SKM-1 (cell line): ENCODE data around the gene OGFR.

Source experiments
- DNase-seq: peaks from one replicate; lab custom pipeline; 2025; ENCODE audit not compliant: unreplicated experiment; lab: John Stamatoyannopoulos, UW

Gene OGFR

GRCh38 chr20:62769346-62770071, 35.1 kb upstream of the OGFR start:
- DNase-seq, result no peak

DNA sequence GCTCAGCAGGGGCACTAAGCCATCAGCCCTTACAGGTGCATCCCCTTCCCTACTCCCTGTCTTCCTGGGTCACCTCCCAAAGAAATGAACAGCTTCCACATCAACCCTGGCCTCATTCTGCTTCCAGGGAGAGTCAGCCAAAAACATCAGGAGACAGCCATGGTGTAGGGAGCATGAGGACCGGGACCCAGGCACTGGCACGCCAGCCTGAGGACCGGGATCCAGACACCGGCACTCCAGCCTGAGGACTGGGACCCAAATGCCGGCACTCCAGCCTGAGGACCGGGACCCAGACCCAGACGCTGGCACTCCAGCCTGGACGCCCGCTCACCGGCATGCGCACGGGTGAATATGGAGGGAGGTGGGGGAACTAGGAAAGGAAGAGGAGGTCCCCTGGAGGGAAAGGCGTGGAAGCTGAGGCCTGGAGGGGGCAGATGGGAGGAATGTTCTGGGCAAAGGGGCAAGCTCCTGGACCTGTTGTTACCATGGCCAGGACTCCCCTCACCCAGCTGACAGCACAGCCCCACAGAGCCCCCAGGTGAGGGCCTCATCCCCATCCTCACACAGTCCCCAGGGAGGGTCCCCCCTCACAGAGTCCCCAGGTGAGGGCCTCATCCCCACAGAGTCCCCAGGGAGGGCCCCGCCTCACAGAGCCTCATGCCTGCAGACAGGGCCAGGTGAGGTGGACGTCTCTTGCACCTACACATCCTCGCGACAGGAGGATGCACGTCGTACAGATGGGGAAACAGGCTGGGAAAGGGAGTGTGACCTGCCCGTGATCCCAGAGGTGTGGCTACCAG, 34.3 kb upstream of the OGFR start:
- no peak for DNase-seq

DNA sequence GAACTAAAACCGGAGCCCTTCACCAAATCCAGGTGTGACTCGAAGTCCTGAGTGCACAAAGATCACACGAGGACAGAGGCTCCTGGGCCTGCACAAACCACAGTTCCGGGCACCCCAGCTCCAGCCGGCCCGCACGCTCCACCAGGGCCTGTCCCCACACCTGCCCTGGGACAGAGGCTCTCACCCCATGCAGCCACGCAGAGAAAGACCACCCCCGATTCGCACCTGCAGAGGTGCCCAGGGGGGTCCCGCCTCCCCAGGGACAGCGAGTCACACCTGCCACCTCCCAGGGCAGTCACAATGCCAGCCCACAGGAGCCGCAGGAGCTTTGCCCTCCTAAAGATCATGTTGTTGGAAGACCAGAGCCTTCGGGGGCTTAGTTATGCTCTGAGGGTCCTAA, 33.7 kb upstream of the OGFR start:
- DNase-seq, result no peak

- DNase-seq, result no peak
Observed at GRCh38 chr20:62771396-62772102, 33.1 kb upstream of the OGFR start.

GRCh38 chr20:62772103-62772611, 32.5 kb upstream of the OGFR start:
- DNase-seq, result no peak

GRCh38 chr20:62772619-62772989, 32.0 kb upstream of the OGFR start:
- no peak for DNase-seq

- no peak for DNase-seq
Observed at GRCh38 chr20:62772990-62773844, 31.4 kb upstream of the OGFR start.

GRCh38 chr20:62773845-62774714, 30.6 kb upstream of the OGFR start:
- no peak for DNase-seq

DNA sequence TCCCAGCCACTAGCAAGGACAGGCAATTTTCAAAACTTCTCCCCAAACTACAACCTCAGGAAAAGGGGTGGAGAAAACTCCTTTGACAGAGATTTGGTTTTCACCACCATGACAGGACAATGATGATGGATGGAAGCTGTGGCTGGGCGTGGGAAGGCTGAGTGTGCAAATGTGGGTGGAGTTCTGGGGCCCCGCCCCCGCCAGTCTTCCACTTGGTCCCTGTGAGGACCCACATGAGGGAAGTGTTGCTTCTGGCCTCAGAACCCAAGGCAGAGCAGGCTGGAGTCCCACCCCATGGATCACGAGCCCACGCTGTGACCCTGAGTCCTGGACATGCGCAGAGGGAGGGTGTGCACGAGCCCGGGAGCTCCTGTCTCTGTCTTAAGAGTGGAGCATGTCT, 29.9 kb upstream of the OGFR start:
- DNase-seq, result no peak

GRCh38 chr20:62775206-62775605, 29.4 kb upstream of the OGFR start:
- DNase-seq, result no peak

GRCh38 chr20:62776035-62776691, 28.5 kb upstream of the OGFR start:
- no peak for DNase-seq

DNA sequence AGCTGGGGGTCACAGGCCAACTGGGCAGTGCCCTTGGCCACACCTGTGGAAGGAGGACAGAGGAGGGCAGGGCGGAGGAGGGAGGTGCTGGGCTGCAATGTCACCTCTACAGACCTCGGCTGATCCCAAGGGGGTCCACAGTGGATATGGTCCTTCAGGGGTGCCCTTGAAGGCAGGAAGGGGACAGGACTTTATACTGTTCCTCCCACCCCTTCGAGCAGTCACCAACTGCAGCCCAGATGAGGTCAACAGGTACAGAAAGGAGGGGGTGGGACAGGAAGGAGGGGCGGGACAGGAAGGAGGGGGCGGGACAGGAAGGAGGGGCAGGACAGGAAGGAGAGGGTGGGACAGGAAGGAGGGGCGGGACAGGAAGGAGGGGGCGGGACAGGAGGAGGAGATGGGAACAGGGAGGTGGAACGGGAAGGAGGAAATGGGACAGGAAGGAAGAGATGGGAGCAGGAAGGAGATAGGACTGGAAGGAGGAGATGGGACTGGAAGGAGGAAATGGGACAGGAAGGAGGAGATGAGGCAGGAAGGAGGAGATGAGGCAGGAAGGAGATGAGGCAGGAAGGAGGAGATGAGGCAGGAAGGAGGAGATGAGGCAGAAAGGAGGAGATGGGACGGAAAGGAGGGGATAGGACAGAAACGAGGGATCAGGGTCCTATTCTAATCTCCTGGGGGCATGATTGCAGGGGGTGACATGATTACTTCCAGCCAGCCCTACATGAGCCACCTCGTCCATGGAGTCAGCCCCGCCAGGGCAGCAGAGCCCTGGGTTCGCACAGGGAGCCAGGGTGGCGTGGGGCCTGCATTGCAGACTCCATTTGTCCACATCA, 27.7 kb upstream of the OGFR start:
- peak; percentile 26 for DNase-seq

- DNase-seq, result no peak
Observed at GRCh38 chr20:62777528-62777830, 27.2 kb upstream of the OGFR start.

GRCh38 chr20:62778058-62778457, 26.6 kb upstream of the OGFR start:
- no peak for DNase-seq

DNA sequence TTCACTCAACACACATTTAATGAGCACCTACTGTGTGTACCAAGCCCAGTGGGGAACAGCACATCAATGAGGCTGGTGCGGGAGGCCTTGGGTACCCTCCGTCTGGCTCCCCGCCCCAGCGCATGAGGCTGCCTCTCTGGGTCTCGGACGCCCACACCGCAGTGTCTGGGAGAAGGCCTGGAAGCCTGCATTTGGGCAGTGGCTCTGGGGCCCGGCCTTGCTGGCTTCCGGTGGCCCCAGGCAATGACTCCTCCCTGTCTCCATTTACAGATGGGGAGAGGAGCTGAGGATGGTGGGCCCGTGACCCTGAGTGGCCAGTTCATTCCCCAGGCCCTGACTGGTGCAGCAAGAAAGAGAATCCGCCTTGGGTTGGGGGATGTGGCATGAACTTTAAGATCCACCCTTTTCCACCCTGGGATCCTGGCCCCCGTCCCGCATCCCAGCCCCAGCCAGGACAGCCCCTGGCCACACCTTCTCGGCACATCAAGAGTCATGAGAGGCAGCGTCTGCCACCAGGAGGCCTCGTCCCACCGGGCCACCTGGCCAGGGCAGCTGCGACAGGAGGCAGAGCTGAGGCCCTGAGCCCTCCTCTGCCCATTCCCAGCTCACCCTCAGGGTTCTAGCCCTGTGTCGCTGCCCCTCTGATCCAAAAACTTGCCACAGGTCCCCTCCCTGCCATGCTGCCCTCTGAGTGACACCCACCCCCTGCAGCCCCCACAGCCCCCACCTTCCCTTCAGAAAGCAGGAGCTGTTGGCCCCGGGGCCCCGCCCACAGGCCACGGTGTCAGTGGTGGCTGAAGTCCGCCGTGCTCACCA, 25.8 kb upstream of the OGFR start:
- no peak for DNase-seq

DNA sequence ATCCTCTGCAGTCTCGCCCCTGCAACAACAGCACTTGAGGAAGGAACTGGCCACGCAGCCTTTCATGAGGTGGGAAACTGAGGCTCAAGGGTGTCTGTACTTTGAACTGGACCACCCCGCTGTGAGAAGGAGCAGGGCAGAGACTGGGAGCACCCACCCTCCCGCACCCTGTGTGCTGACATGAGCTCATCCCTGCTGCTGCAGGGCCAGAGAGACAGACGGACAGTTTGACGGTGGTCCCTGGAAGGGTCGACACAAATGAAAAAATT, 25.3 kb upstream of the OGFR start:
- no peak for DNase-seq

DNA sequence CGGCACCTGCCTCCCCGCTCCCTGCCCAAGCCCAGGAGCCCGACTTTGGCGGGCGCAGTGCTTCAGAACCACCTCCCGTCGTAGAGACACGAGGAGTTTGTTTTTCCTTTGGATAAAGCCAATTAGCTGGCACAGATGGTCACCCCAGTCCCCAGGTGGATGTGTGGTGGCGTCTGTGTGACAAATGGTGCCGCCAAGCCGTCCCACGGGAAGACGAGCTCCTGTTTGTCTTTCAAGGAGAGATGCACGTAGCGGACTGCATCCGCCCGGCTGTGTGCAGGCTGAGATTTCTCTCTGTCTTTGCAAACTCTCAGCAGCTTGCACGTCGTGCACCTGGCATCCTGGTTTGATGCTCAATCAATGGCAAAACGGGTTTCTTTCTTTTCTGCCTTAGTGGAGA, 24.4 kb upstream of the OGFR start:
- no peak for DNase-seq

GRCh38 chr20:62780696-62781095, 23.9 kb upstream of the OGFR start:
- no peak for DNase-seq
